Choroid plexus epithelial cell (primary cell): ENCODE results near the gene VAC14.

Source experiments
- DNase-seq: peaks from one replicate; pipeline ENCODE4 v3.0.0-alpha.2; 2010; ENCODE audit warnings: low read depth
- H3K4me3 ChIP-seq: 2 replicates; pipeline ENCODE4 v1.5.1; 2011; ENCODE audit warnings: low read depth, mild to moderate bottlenecking, control low read depth, low read length, moderate library complexity
- TF ChIP-seq, protein P1 (sequence below): conservative IDR thresholded peaks from 2 replicates; pipeline ENCODE4 v1.5.1; 2011; ENCODE audit warnings: low read depth, mild to moderate bottlenecking, control low read depth, inconsistent platforms, low read length, moderate library complexity

VAC14 gene

GRCh38 chr16:70754371-70754770 lies 46.6 kb downstream of the VAC14 start:
- no peak overlapping the region for H3K4me3 ChIP-seq
- no peak for DNase-seq
- TF ChIP-seq, protein P1, sequence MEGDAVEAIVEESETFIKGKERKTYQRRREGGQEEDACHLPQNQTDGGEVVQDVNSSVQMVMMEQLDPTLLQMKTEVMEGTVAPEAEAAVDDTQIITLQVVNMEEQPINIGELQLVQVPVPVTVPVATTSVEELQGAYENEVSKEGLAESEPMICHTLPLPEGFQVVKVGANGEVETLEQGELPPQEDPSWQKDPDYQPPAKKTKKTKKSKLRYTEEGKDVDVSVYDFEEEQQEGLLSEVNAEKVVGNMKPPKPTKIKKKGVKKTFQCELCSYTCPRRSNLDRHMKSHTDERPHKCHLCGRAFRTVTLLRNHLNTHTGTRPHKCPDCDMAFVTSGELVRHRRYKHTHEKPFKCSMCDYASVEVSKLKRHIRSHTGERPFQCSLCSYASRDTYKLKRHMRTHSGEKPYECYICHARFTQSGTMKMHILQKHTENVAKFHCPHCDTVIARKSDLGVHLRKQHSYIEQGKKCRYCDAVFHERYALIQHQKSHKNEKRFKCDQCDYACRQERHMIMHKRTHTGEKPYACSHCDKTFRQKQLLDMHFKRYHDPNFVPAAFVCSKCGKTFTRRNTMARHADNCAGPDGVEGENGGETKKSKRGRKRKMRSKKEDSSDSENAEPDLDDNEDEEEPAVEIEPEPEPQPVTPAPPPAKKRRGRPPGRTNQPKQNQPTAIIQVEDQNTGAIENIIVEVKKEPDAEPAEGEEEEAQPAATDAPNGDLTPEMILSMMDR: no peak

- DNase-seq: no peak
- H3K4me3 ChIP-seq: no peak overlapping the region
- TF ChIP-seq, protein P1: no peak
Observed at GRCh38 chr16:70753694-70754325, 47.1 kb downstream of the VAC14 start.

- H3K4me3 ChIP-seq: no peak overlapping the region
- TF ChIP-seq, protein P1: no peak
Observed at GRCh38 chr16:70753228-70753627, 47.7 kb downstream of the VAC14 start.

DNA sequence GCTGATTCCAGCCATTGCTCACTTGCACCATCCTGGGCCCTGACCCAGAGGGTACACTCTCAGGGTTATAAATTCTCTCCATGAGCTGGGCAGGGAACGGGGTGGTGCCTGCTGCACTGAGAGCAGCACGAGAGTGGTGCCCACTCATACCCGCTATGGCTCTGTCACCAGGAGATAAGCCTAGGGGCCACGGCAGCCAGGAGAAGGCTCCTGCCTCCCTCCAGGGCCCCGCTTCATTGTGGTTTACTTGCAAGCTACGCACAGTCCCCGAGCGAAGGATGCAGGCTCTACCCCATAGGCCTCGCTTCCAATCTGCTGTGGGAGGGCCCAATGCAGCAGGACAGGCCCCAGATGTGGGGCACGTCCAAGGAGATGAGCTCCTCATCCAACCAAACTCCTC lies 48.5 kb downstream of the VAC14 start:
- no peak overlapping the region for H3K4me3 ChIP-seq
- DNase-seq: no peak
- TF ChIP-seq, protein P1: no peak

More at GRCh38 chr16:70753228-70753627, 47.7 kb downstream of the VAC14 start:
- DNase-seq: no peak

GRCh38 chr16:70751593-70751992 lies 49.4 kb downstream of the VAC14 start:
- DNase-seq: no peak
- TF ChIP-seq, protein P1: no peak
- H3K4me3 ChIP-seq: no peak overlapping the region

DNA sequence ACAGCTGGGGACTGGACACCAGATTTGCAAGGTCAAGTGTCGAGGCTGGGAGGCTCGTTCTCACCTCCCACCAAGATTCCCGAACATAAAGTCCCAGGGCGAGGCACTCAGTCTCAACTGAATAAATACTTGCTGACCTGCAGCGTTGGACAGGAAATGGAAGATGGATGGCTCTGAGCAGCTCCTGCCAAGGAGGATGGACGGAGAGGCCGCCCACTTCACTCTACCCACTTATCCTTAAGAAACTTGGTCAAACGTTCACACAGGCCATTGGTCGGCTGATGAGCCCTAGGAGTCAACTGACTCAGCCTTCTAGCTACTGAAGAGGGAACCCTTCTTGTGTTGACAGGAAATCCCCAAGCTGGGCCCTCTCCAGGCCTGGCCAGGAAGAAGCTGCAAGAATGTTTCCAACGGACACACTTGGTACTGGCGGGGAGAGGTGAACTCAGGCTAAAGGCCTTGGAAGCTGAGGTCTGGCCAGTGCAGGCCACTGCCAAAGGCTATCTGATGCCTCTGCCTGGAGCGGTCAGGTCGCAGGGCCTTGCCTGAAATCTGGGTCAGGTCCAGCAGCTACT lies 50.0 kb downstream of the VAC14 start:
- peak; percentile 98 for DNase-seq
- H3K4me3 ChIP-seq: no peak overlapping the region
- TF ChIP-seq, protein P1: peak; percentile 27
